Endothelial cell of umbilical vein (primary cell): ENCODE results near the gene HIC1. TPM values are rescaled to one million over a fixed set of nuclear protein-coding genes. Genes with fewer than 3 reads are reported as not detected.

Experiments
- BruUV-seq: library from RNA; stranded (reverse); fragments of 400-500 nt; replicated peaks from 2 replicates; lab custom pipeline; 2021; lab: Mats Ljungman, UMichigan
- CTCF ChIA-PET: fragments of 300-600, 350-600 bp; sonication (Branson Sonifier 250); formaldehyde crosslinking; loops from one replicate; lab custom pipeline; 2021; ENCODE audit warnings: antibody characterized with exemption, inconsistent platforms; lab: Charles Lee
- POLR2A ChIA-PET: fragments of 300-600, 350-600 bp; sonication (Branson Sonifier 250); formaldehyde crosslinking; loops from one replicate; lab custom pipeline; 2021; ENCODE audit warnings: antibody characterized with exemption, inconsistent platforms; lab: Charles Lee
- DNase-seq: peaks from one replicate; pipeline ENCODE4 v3.0.0-alpha.2; 2011; ENCODE audit warnings: low read depth, low spot score
- FAIRE-seq: peaks from 2 replicates; lab custom pipeline; 2011; peaks lifted over from hg19 to GRCh38; lab: Jason Lieb, UNC
- H2AFZ ChIP-seq: 2 replicates; pipeline ENCODE4 v1.6.0; 2012; ENCODE audit warnings: low read depth, low read length, control low read depth, inconsistent platforms
- H3K27ac ChIP-seq: 2 replicates; pipeline ENCODE4 v1.5.1; 2011; ENCODE audit warnings: low read depth, mild to moderate bottlenecking, control low read depth, low read length, moderate library complexity; ENCODE audit not compliant: insufficient read depth
- H3K27me3 ChIP-seq, 2 experiments: 2 replicates each; pipeline versions ENCODE4 v1.6.0 to v1.6.1; 2011; ENCODE audit warnings: low read length in 2 of 2, mixed read lengths in 1 of 2; ENCODE audit not compliant: control insufficient read depth in 2 of 2, insufficient read depth in 2 of 2
- H3K36me3 ChIP-seq, 2 experiments: 2 replicates in 1 of 2; 3 replicates in 1 of 2; pipeline ENCODE4 v1.5.1; 2011; ENCODE audit warnings: low read length in 2 of 2, mild to moderate bottlenecking in 1 of 2, moderate library complexity in 1 of 2; ENCODE audit not compliant: control insufficient read depth in 2 of 2, insufficient read depth in 2 of 2; ENCODE audit errors: extremely low read depth in 1 of 2
- H3K4me1 ChIP-seq: 3 replicates; pipeline ENCODE4 v1.5.1; 2011; ENCODE audit warnings: mild to moderate bottlenecking, low read length; ENCODE audit not compliant: control insufficient read depth, insufficient read depth; ENCODE audit errors: extremely low read depth
- H3K4me2 ChIP-seq: 2 replicates; pipeline ENCODE4 v1.6.1; 2011; ENCODE audit warnings: low read length, control low read depth, mixed read lengths; ENCODE audit not compliant: insufficient read depth
- H3K4me3 ChIP-seq, 3 experiments: fragments of 200-600 bp in 1 of 3; sonication (generic), shearing (Covaris generic) in 1 of 3; replicated peaks in 1 of 3; 2 replicates each; pipeline ENCODE4 v1.5.1; 2011 to 2016; ENCODE audit warnings: control low read depth in 3 of 3, low read length in 3 of 3, mild to moderate bottlenecking in 2 of 3, inconsistent platforms in 1 of 3, low read depth in 1 of 3, moderate library complexity in 1 of 3; ENCODE audit not compliant: insufficient read depth in 1 of 3
- H3K79me2 ChIP-seq: 2 replicates; pipeline ENCODE4 v1.6.0; 2012; ENCODE audit warnings: low read length, inconsistent platforms; ENCODE audit not compliant: control insufficient read depth, insufficient read depth
- H3K9ac ChIP-seq: replicated peaks from 2 replicates; pipeline ENCODE3; 2011; ENCODE audit warnings: low read length, control low read depth; ENCODE audit not compliant: insufficient read depth; ENCODE audit errors: extremely low read depth
- H3K9me1 ChIP-seq: replicated peaks from 3 replicates; pipeline ENCODE4 v1.6.0; 2011; ENCODE audit warnings: mild to moderate bottlenecking, low read length; ENCODE audit not compliant: control insufficient read depth, insufficient read depth; ENCODE audit errors: extremely low read depth
- H3K9me3 ChIP-seq: replicated peaks from 2 replicates; pipeline ENCODE4 v1.5.1; 2012; ENCODE audit warnings: low read length, inconsistent platforms; ENCODE audit not compliant: control insufficient read depth, insufficient read depth
- H4K20me1 ChIP-seq: replicated peaks from 2 replicates; pipeline ENCODE3; 2011; ENCODE audit warnings: mild to moderate bottlenecking, low read length; ENCODE audit not compliant: control insufficient read depth, insufficient read depth; ENCODE audit errors: extremely low read depth
- EZH2 ChIP-seq: IDR thresholded peaks from 2 replicates; pipeline ENCODE4 v1.6.1; 2012; ENCODE audit warnings: borderline replicate concordance, low read depth, mild to moderate bottlenecking, moderate library complexity, low read length, inconsistent platforms; ENCODE audit not compliant: severe bottlenecking
- FOS ChIP-seq: IDR thresholded peaks from 2 replicates; pipeline ENCODE4 v1.6.1; 2011; ENCODE audit warnings: mild to moderate bottlenecking, low read length, moderate library complexity, borderline replicate concordance; ENCODE audit not compliant: insufficient read depth
- GATA2 ChIP-seq: IDR thresholded peaks from 2 replicates; pipeline ENCODE4 v1.7.0; 2011; ENCODE audit warnings: low read depth, mild to moderate bottlenecking, moderate library complexity, mixed read lengths, low read length; ENCODE audit not compliant: insufficient read length, insufficient read depth
- JUN ChIP-seq: IDR thresholded peaks from 2 replicates; pipeline ENCODE4 v1.6.1; 2011; ENCODE audit warnings: borderline replicate concordance, low read depth; ENCODE audit not compliant: insufficient read length, insufficient read depth
- MYC ChIP-seq: IDR thresholded peaks from one replicate; pipeline ENCODE4 v1.6.1; 2011; ENCODE audit warnings: mild to moderate bottlenecking, low read depth, low read length
- POLR2A ChIP-seq: IDR thresholded peaks from 2 replicates; pipeline ENCODE4 v1.6.1; 2012; ENCODE audit warnings: low read depth, mild to moderate bottlenecking, control low read depth, low read length
- POLR2AphosphoS5 ChIP-seq: IDR thresholded peaks from 2 replicates; pipeline ENCODE4 v1.6.1; 2012; ENCODE audit warnings: low read depth, mild to moderate bottlenecking, control low read depth, low read length, moderate library complexity; ENCODE audit not compliant: insufficient read depth
- dilution Hi-C: fragments of 300-500 bp; cut with MboI; formaldehyde crosslinking; loops from one replicate; pipeline ENCODE4 v1.15.0; 2019; ENCODE audit warnings: low sequenced_read_pairs; ENCODE audit not compliant: extremely low pct_ligation_motif_present
- intact Hi-C: fragments of 100-400 bp; cut with micrococcal nuclease; formaldehyde crosslinking; loops from one replicate; pipeline ENCODE4 v1.10.0; 2022
- polyA plus RNA-seq, 4 experiments: library from polyadenylated mRNA; depleted of rRNA in 3 of 4; stranded (reverse) in 3 of 4; unstranded in 1 of 4; fragments of >200 nt; gene quantifications; 2 replicates each; pipeline versions ENCODE4 v1.2.1 to v1.2.3, GENCODE V29; 2011 to 2012; ENCODE audit warnings: missing spikeins in 1 of 4
- total RNA-seq: library from RNA; stranded (reverse); gene quantifications from 2 replicates; pipeline ENCODE4 v1.2.3, GENCODE V29; 2021
- TF ChIP-seq, protein P1 (sequence below), 2 donors: IDR thresholded peaks; 1 replicate in 1 of 2; 2 replicates in 1 of 2; pipeline ENCODE4 v1.5.1; 2011; ENCODE audit warnings: low read length in 2 of 2, mild to moderate bottlenecking in 2 of 2, moderate library complexity in 2 of 2, control low read depth in 1 of 2, inconsistent platforms in 1 of 2, low read depth in 1 of 2; ENCODE audit not compliant: insufficient read depth in 1 of 2; ENCODE audit errors: extremely low read depth in 1 of 2
- TF ChIP-seq, protein P2 (sequence below): IDR thresholded peaks from 2 replicates; pipeline ENCODE4 v1.6.1; 2011; ENCODE audit not compliant: insufficient read depth, insufficient read length

Gene HIC1
- total and polyA plus RNA-seq, 2 donors (not counting 3 experiments of a cell fraction or from before 2014, with no cell fraction given), result 18.2 to 35.5 TPM

DNA sequence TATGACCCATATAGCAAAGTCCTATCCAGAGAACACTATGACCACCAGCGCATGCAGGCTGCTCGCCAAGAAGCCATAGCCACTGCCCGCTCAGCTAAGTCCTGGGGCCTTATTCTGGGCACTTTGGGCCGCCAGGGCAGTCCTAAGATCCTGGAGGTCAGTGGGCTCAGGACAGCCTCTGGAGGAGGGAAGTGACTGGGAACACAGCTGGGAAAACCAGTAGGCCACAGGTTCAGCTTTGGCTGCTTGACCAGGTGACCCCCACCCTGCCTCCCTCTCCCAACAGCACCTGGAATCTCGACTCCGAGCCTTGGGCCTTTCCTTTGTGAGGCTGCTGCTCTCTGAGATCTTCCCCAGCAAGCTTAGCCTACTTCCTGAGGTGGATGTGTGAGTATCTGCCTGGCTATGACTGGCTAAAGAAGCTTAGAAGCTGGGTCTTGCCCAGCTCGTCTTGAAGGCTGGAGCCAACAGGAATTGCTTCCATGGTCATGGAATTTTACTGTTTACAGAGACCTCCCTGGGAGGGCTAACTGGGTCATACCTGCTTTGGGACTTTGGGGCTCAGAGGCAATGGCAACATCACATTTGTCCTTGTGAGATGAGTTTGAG lies 14.6 kb upstream of the HIC1 start:
- DNase-seq, result no peak
- POLR2A ChIA-PET, result no interaction called here
- Histone ChIP-seq H3K4me2 (no peak overlapping the region), H3K4me3 (no peak overlapping the region), H3K9me1 (no peaks in the 10 kb centered on the region), H2AFZ (no peak overlapping the region), H3K79me2 (peaks cover 17% of the 10 kb centered on the region), H3K9me3 (no peaks in the 10 kb centered on the region), H3K4me1 (peaks cover 7% of the 10 kb centered on the region), H3K9ac (no peak overlapping the region), H3K36me3 (peaks cover 8 to 29% of the 10 kb centered on the region in 2 experiments), H3K27me3 (no peaks in the 10 kb centered on the region), H3K27ac (no peak overlapping the region), H4K20me1 (no peaks in the 10 kb centered on the region)
- TF ChIP-seq, protein P1, sequence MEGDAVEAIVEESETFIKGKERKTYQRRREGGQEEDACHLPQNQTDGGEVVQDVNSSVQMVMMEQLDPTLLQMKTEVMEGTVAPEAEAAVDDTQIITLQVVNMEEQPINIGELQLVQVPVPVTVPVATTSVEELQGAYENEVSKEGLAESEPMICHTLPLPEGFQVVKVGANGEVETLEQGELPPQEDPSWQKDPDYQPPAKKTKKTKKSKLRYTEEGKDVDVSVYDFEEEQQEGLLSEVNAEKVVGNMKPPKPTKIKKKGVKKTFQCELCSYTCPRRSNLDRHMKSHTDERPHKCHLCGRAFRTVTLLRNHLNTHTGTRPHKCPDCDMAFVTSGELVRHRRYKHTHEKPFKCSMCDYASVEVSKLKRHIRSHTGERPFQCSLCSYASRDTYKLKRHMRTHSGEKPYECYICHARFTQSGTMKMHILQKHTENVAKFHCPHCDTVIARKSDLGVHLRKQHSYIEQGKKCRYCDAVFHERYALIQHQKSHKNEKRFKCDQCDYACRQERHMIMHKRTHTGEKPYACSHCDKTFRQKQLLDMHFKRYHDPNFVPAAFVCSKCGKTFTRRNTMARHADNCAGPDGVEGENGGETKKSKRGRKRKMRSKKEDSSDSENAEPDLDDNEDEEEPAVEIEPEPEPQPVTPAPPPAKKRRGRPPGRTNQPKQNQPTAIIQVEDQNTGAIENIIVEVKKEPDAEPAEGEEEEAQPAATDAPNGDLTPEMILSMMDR (IDR thresholded peaks at IDR 0.05; ENCODE audit: extremely low read depth in 1 of 2, insufficient read depth in 1 of 2, low read depth in 1 of 2, low read length in 2 of 2), result no peak
- TF ChIP-seq POLR2AphosphoS5 (no peak), POLR2A (no peak), GATA2 (no peak), EZH2 (no peak), FOS (no peak), JUN (no peak), MYC (no peak)
- TF ChIP-seq, protein P2, sequence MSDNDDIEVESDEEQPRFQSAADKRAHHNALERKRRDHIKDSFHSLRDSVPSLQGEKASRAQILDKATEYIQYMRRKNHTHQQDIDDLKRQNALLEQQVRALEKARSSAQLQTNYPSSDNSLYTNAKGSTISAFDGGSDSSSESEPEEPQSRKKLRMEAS, result no peak
- dilution Hi-C loops (no loop called here), intact Hi-C loops (no loop called here)
- CTCF ChIA-PET, result interaction anchor here (1.0 to 2.7 kb wide), 4 partner anchors 14 to 313 kb away, joined by 3 to 20 read pairs (median 4); no protein-coding TSS in a partner anchor
- FAIRE-seq, result no peak
- no TSS peak for BruUV-seq
